Testis (tissue), 2 donors: ENCODE data around the gene FYN.

Experiments
- CTCF ChIP-seq, 3 experiments: fragments of 450-650 bp in 2 of 3; fragments of 200-600 bp in 1 of 3; sonication (generic) in 1 of 3; IDR thresholded peaks; one replicate each; pipeline ENCODE4 v1.5.1; 2016 to 2019; ENCODE audit warnings: antibody characterized with exemption in 3 of 3, mild to moderate bottlenecking in 2 of 3, moderate library complexity in 1 of 3
- POLR2A ChIP-seq: fragments of 450-650 bp; IDR thresholded peaks from one replicate; pipeline ENCODE4 v1.6.1; 2017; ENCODE audit warnings: antibody characterized with exemption, mild to moderate bottlenecking, moderate library complexity

DNA sequence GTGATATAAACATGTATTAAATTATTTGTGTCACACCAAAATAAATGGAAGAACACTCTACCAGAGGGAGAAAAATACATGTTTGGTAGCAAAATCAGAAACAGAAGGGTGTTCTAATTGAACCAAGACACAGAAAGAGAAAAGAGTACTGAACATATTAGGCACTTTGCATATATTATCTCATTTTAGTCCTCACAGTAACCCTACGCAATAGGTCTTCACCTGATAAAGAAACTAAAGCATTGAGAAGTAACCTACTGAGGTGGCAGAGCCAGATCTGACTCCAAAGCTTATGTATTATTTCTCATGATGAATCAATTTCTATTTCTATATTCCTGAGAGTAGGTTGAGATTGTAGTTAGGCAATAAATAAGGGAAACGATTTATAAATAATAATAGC, 77.7 kb downstream of the FYN start:
- TF ChIP-seq CTCF (IDR thresholded peaks at IDR 0.05) (no peak), POLR2A (no peak)
